Measurements from ENCODE around the gene FGF12.

Gene FGF12

GRCh38 chr3:192253138-192253887, 474.0 kb downstream of the FGF12 start:
- no peak for ATAC-seq
- TF ChIP-seq CSDC2 (CRISPR knock-in tag; IDR thresholded peaks at IDR 0.05) (no peak), TOX (CRISPR knock-in tag; IDR thresholded peaks at IDR 0.05; ENCODE audit: borderline replicate concordance) (no peak), POU6F1 (CRISPR knock-in tag; IDR thresholded peaks at IDR 0.05; ENCODE audit: borderline replicate concordance, low read depth) (no peak), ZC3H10 (CRISPR knock-in tag; IDR thresholded peaks at IDR 0.05) (no peak), ESRRG (CRISPR knock-in tag; IDR thresholded peaks at IDR 0.05) (no peak), OSR1 (CRISPR knock-in tag; IDR thresholded peaks at IDR 0.05) (no peak), ZFP3 (CRISPR knock-in tag; IDR thresholded peaks at IDR 0.05) (no peak), ZFP30 (CRISPR knock-in tag; IDR thresholded peaks at IDR 0.05) (no peak), GLIS3 (CRISPR knock-in tag; IDR thresholded peaks at IDR 0.05) (no peak), BACH2 (CRISPR knock-in tag; IDR thresholded peaks at IDR 0.05; ENCODE audit: borderline replicate concordance) (no peak), TSHZ2 (CRISPR knock-in tag; IDR thresholded peaks at IDR 0.05) (no peak)

GRCh38 chr3:192249516-192249915, 477.8 kb downstream of the FGF12 start:
- TF ChIP-seq ZC3H10 (CRISPR knock-in tag; IDR thresholded peaks at IDR 0.05) (no peak), ZNF8 (CRISPR knock-in tag; IDR thresholded peaks at IDR 0.05) (no peak), POU6F1 (CRISPR knock-in tag; IDR thresholded peaks at IDR 0.05; ENCODE audit: borderline replicate concordance, low read depth) (no peak), SNAI2 (CRISPR knock-in tag; IDR thresholded peaks at IDR 0.05) (no peak), TCF4 (CRISPR knock-in tag; IDR thresholded peaks at IDR 0.05; ENCODE audit: borderline replicate concordance) (no peak), RARB (CRISPR knock-in tag; IDR thresholded peaks at IDR 0.05) (no peak), OSR1 (CRISPR knock-in tag; IDR thresholded peaks at IDR 0.05) (no peak), GLIS3 (CRISPR knock-in tag; IDR thresholded peaks at IDR 0.05) (no peak), ISL1 (CRISPR knock-in tag; IDR thresholded peaks at IDR 0.05) (no peak)
- no peak for ATAC-seq

- TF ChIP-seq ZFP3 (CRISPR knock-in tag; IDR thresholded peaks at IDR 0.05) (no peak), BACH2 (CRISPR knock-in tag; IDR thresholded peaks at IDR 0.05; ENCODE audit: borderline replicate concordance) (no peak), CSDC2 (CRISPR knock-in tag; IDR thresholded peaks at IDR 0.05) (no peak), TOX (CRISPR knock-in tag; IDR thresholded peaks at IDR 0.05; ENCODE audit: borderline replicate concordance) (no peak), ZNF565 (CRISPR knock-in tag; conservative IDR thresholded peaks at IDR 0.05; ENCODE audit: low read depth) (no peak), ISL1 (CRISPR knock-in tag; IDR thresholded peaks at IDR 0.05) (no peak), PATZ1 (CRISPR knock-in tag; IDR thresholded peaks at IDR 0.05; ENCODE audit: borderline replicate concordance) (no peak), ZFP30 (CRISPR knock-in tag; IDR thresholded peaks at IDR 0.05) (no peak), TSHZ2 (CRISPR knock-in tag; IDR thresholded peaks at IDR 0.05) (no peak), CREB5 (CRISPR knock-in tag; IDR thresholded peaks at IDR 0.05; ENCODE audit: low read depth) (no peak), SNAI2 (CRISPR knock-in tag; IDR thresholded peaks at IDR 0.05) (no peak), ZC3H10 (CRISPR knock-in tag; IDR thresholded peaks at IDR 0.05) (no peak), POU6F1 (CRISPR knock-in tag; IDR thresholded peaks at IDR 0.05; ENCODE audit: borderline replicate concordance, low read depth) (no peak), ARNTL (CRISPR knock-in tag; IDR thresholded peaks at IDR 0.05; ENCODE audit: borderline replicate concordance, low read depth) (no peak), ZNF8 (CRISPR knock-in tag; IDR thresholded peaks at IDR 0.05) (no peak), ZNF70 (CRISPR knock-in tag; IDR thresholded peaks at IDR 0.05) (no peak)
- ATAC-seq = no peak
Measured at GRCh38 chr3:192246847-192247559, 480.3 kb downstream of the FGF12 start.
